Nephron (organoid): ENCODE measurements around the gene MYCN.
"Not testable (repeated sequence)": the region's sequence is repeated elsewhere in the genome, so short reads cannot be mapped to it uniquely, and the experiment has no call there.

Experiments used
- H3K27ac Mint-ChIP-seq, 3 experiments: 2 replicates each; pipeline ENCODE4 v1.8.0; 2020; ENCODE audit warnings: mixed read lengths in 3 of 3, mild to moderate bottlenecking in 2 of 3, moderate library complexity in 1 of 3
- H3K27me3 Mint-ChIP-seq: 2 replicates; pipeline ENCODE4 v1.8.0; 2021; ENCODE audit warnings: low read depth, mild to moderate bottlenecking, moderate library complexity, mixed read lengths
- H3K36me3 Mint-ChIP-seq: 2 replicates; pipeline ENCODE4 v1.8.0; 2020; ENCODE audit warnings: low read depth, mixed read lengths
- H3K4me1 Mint-ChIP-seq: 2 replicates; pipeline ENCODE4 v1.8.0; 2020; ENCODE audit warnings: mixed read lengths
- H3K4me3 Mint-ChIP-seq, 3 experiments: 2 replicates each; pipeline ENCODE4 v1.8.0; 2020; ENCODE audit warnings: mild to moderate bottlenecking in 3 of 3, mixed read lengths in 3 of 3, moderate library complexity in 2 of 3
- H3K9me3 Mint-ChIP-seq: 2 replicates; pipeline ENCODE4 v1.8.0; 2020; ENCODE audit warnings: mixed read lengths
- CTCF ChIP-seq, 3 experiments: fragments of 200-600 bp; sonication (generic); IDR thresholded peaks; one replicate each; pipeline ENCODE4 v1.5.0; 2021; ENCODE audit warnings: antibody characterized with exemption in 3 of 3; ENCODE audit not compliant: unreplicated experiment in 3 of 3

The MYCN gene

GRCh38 chr2:15957881-15958713 lies 17.7 kb downstream of the MYCN start:
- no peaks in the 10 kb centered on the region for H3K36me3 Mint-ChIP-seq
- peaks cover 6% of the 10 kb centered on the region for H3K27me3 Mint-ChIP-seq
- peaks cover 9% of the 10 kb centered on the region for H3K9me3 Mint-ChIP-seq
- H3K4me3 Mint-ChIP-seq: no peak overlapping the region
- TF ChIP-seq CTCF (IDR thresholded peaks at IDR 0.05; ENCODE audit: unreplicated experiment in 3 of 3): no peak
- H3K4me1 Mint-ChIP-seq: peaks cover 10% of the 10 kb centered on the region
- H3K27ac Mint-ChIP-seq: no peak overlapping the region

- H3K36me3 Mint-ChIP-seq: no peaks in the 10 kb centered on the region
- no peak overlapping the region for H3K27ac Mint-ChIP-seq
- no peak overlapping the region for H3K4me3 Mint-ChIP-seq
- peaks cover 13% of the 10 kb centered on the region for H3K9me3 Mint-ChIP-seq
- TF ChIP-seq CTCF (IDR thresholded peaks at IDR 0.05; ENCODE audit: unreplicated experiment in 3 of 3): no peak
- H3K27me3 Mint-ChIP-seq: peaks cover 10% of the 10 kb centered on the region
- H3K4me1 Mint-ChIP-seq: peaks cover 8% of the 10 kb centered on the region
Measured at GRCh38 chr2:15959331-15960153, 19.2 kb downstream of the MYCN start.

GRCh38 chr2:15960154-15960520 lies 19.8 kb downstream of the MYCN start:
- not testable (repeated sequence) for H3K4me1 Mint-ChIP-seq, H3K4me3 Mint-ChIP-seq, H3K27ac Mint-ChIP-seq, H3K36me3 Mint-ChIP-seq, H3K27me3 Mint-ChIP-seq
- peaks cover 13% of the 10 kb centered on the region for H3K9me3 Mint-ChIP-seq

GRCh38 chr2:15963109-15963976 lies 23.0 kb downstream of the MYCN start:
- peaks cover 13% of the 10 kb centered on the region for H3K9me3 Mint-ChIP-seq
- not testable (repeated sequence) for H3K27ac Mint-ChIP-seq, H3K4me3 Mint-ChIP-seq, H3K27me3 Mint-ChIP-seq, H3K36me3 Mint-ChIP-seq, H3K4me1 Mint-ChIP-seq

- no peak overlapping the region for H3K27ac Mint-ChIP-seq
- H3K36me3 Mint-ChIP-seq: no peaks in the 10 kb centered on the region
- peaks cover 4% of the 10 kb centered on the region for H3K27me3 Mint-ChIP-seq
- H3K4me3 Mint-ChIP-seq: no peak overlapping the region
- no peak for TF ChIP-seq CTCF (IDR thresholded peaks at IDR 0.05; ENCODE audit: unreplicated experiment in 3 of 3)
- peaks cover 13% of the 10 kb centered on the region for H3K9me3 Mint-ChIP-seq
- H3K4me1 Mint-ChIP-seq: no peaks in the 10 kb centered on the region
Measured at GRCh38 chr2:15963977-15964670, 23.8 kb downstream of the MYCN start.

GRCh38 chr2:15964936-15965563 lies 24.7 kb downstream of the MYCN start:
- Mint-ChIP-seq H3K4me3 (no peak overlapping the region), H3K4me1 (no peaks in the 10 kb centered on the region), H3K36me3 (no peaks in the 10 kb centered on the region), H3K27me3 (peaks cover 4% of the 10 kb centered on the region), H3K27ac (no peak overlapping the region), H3K9me3 (peaks cover 13% of the 10 kb centered on the region)
- no peak for TF ChIP-seq CTCF (IDR thresholded peaks at IDR 0.05; ENCODE audit: unreplicated experiment in 3 of 3)
